Measurements from ENCODE around the gene SLC15A4. TPM values are rescaled to one million over a fixed set of nuclear protein-coding genes. Genes with fewer than 3 reads are reported as not detected.

SLC15A4 gene
- total RNA-seq, 4 donors from 2014 or later, result 20.8 to 50.3 (median 43.6) TPM

DNA sequence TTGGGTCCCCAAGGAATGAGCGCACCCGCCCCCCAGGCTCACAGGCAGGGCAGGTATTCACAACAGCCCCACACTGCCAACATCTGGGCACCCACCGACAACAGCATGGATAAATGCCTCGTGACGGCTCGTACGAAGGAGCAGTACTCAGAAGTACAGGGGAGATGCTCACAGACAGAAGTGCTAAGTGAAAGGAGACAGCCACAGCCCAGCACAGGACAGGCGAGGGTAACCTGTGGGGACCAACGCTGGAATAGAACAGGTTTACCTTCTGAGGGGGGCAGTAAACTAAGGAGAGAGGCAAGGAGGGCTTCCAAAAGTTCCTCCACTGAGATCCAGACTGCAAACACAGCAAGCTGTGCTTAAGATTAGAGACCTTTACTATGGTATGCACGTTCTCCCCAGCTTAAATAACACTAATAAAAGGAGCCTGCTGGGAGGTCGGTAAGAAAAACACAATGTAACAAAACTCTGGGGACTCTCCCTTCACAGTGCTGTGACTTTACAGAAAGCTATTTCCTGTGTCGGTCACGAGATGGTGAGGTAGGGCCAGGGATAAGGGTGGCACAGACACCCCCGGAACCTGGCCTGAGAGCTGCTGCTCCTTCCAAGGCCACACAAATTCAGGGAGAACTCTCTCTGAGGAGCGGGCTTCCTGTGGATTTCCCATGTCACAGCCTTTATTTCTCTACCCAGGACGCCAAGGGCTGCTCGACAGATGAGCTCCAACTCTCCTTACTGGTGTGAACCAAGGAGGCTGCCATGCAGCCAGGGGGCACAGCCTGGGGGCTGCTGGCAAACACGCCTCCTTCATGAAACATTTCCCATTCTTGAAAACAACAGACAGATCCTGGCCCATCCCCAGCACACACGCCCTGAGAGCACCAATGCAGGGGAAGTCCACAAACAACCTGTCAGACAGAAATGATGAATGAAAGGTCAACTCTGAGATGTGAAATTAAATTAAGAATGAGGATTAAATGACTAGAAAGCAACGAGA, 26.3 kb downstream of the SLC15A4 start:
- TF ChIP-seq, protein P1, sequence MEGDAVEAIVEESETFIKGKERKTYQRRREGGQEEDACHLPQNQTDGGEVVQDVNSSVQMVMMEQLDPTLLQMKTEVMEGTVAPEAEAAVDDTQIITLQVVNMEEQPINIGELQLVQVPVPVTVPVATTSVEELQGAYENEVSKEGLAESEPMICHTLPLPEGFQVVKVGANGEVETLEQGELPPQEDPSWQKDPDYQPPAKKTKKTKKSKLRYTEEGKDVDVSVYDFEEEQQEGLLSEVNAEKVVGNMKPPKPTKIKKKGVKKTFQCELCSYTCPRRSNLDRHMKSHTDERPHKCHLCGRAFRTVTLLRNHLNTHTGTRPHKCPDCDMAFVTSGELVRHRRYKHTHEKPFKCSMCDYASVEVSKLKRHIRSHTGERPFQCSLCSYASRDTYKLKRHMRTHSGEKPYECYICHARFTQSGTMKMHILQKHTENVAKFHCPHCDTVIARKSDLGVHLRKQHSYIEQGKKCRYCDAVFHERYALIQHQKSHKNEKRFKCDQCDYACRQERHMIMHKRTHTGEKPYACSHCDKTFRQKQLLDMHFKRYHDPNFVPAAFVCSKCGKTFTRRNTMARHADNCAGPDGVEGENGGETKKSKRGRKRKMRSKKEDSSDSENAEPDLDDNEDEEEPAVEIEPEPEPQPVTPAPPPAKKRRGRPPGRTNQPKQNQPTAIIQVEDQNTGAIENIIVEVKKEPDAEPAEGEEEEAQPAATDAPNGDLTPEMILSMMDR (IDR thresholded peaks at IDR 0.05), result no peak
- no peak for DNase-seq (ENCODE audit: low spot score)
- no peak for ATAC-seq (ENCODE audit: low FRiP score)

GRCh38 chr12:128796439-128797118, 27.2 kb downstream of the SLC15A4 start:
- ATAC-seq (ENCODE audit: low FRiP score), result no peak
- TF ChIP-seq, protein P1 (IDR thresholded peaks at IDR 0.05), result no peak
- no peak for DNase-seq (ENCODE audit: low spot score)

- DNase-seq (ENCODE audit: low spot score) (no peak), ATAC-seq (ENCODE audit: low FRiP score) (no peak)
- TF ChIP-seq, protein P1 (IDR thresholded peaks at IDR 0.05), result no peak
These were observed 28.0 kb downstream of the SLC15A4 start for GRCh38 chr12:128795530-128796361.

GRCh38 chr12:128794661-128795529, 28.9 kb downstream of the SLC15A4 start:
- no peak for ATAC-seq (ENCODE audit: low FRiP score)
- DNase-seq (ENCODE audit: low spot score), result no peak
- TF ChIP-seq, protein P1 (IDR thresholded peaks at IDR 0.05), result no peak

GRCh38 chr12:128793701-128794100, 30.1 kb downstream of the SLC15A4 start:
- DNase-seq (ENCODE audit: low spot score), result no peak
- TF ChIP-seq, protein P1 (IDR thresholded peaks at IDR 0.05), result no peak
- no peak for ATAC-seq (ENCODE audit: low FRiP score)

DNA sequence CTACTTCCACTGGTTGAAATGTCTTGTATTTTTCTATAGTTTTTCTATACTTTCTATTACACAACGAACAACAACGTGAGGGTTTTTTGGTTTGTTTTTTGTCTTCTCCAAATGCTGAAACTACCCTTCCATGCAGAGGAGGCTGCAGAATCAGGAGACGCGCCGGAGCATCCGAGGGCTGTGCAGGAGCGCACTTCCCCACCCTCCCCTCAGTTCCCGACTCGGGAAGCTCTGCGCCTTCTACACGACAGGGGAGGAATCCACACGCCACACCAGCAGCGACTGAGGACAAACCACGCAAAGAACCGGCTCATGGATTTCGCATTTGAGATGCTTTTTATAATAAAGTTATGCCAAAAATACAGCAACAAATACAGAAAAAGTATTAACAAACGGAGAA, 30.9 kb downstream of the SLC15A4 start:
- TF ChIP-seq, protein P1 (IDR thresholded peaks at IDR 0.05), result no peak
- DNase-seq (ENCODE audit: low spot score) (no peak), ATAC-seq (ENCODE audit: low FRiP score) (no peak)
